Thyroid gland (tissue), 4 donors: ENCODE results near the gene PCDHGB5. TPM values are rescaled to one million over a fixed set of nuclear protein-coding genes. Genes with fewer than 3 reads are reported as not detected.

Source experiments
- DNase-seq, 2 donors: peaks; one replicate each; pipeline ENCODE4 v3.0.0-alpha.2; 2019
- H3K27ac ChIP-seq, 3 donors: fragments of 200-600 bp; sonication (generic); 1 replicate in 2 of 3; 2 replicates in 1 of 3; pipeline ENCODE4 v1.5.1; 2016 to 2019; ENCODE audit warnings: mild to moderate bottlenecking in 1 of 3, moderate library complexity in 1 of 3
- H3K27me3 ChIP-seq: fragments of 200-600 bp; sonication (generic); one replicate; pipeline ENCODE4 v1.5.1; 2019
- H3K36me3 ChIP-seq, 2 donors: fragments of 200-600 bp; sonication (generic); one replicate each; pipeline ENCODE4 v1.5.1; 2016 to 2019
- H3K4me1 ChIP-seq, 2 donors: fragments of 200-600 bp; sonication (generic); one replicate each; pipeline ENCODE4 v1.5.1; 2017 to 2019
- H3K4me3 ChIP-seq, 3 donors: fragments of 200-600 bp; sonication (generic); replicated peaks in 1 of 3; 1 replicate in 2 of 3; 2 replicates in 1 of 3; pipeline ENCODE4 v1.5.1; 2016; ENCODE audit warnings: mild to moderate bottlenecking in 1 of 3
- H3K9me3 ChIP-seq: fragments of 200-600 bp; sonication (generic); one replicate; pipeline ENCODE4 v1.5.1; 2017
- POLR2A ChIP-seq, 2 donors: fragments of 450-650 bp; IDR thresholded peaks; one replicate each; pipeline ENCODE4 v1.6.1; 2017; ENCODE audit warnings: antibody characterized with exemption in 2 of 2, mild to moderate bottlenecking in 2 of 2, moderate library complexity in 1 of 2
- WGBS, 2 donors: methylation state at CpG; one replicate each; pipeline ENCODE4 v1.1.5; 2017; 5-methylcytosine and 5-hydroxymethylcytosine counted together
- intact Hi-C: fragments of 100-400 bp; cut with DNase I; formaldehyde crosslinking; loops from one replicate; pipeline ENCODE4 v1.15.1; 2023
- total RNA-seq, 4 donors: library from RNA; depleted of rRNA; stranded (reverse); fragments of >200 nt; gene quantifications; one replicate each; pipeline ENCODE4 v1.2.3, GENCODE V29; 2016
- TF ChIP-seq, protein P1 (sequence below), 6 experiments: fragments of 200-600 bp in 3 of 6; fragments of 450-650 bp in 3 of 6; sonication (generic) in 3 of 6; IDR thresholded peaks; one replicate each; pipeline ENCODE4 v1.5.1; 2016 to 2019; ENCODE audit warnings: antibody characterized with exemption in 6 of 6, mild to moderate bottlenecking in 2 of 6, inconsistent platforms in 1 of 6, moderate library complexity in 1 of 6

PCDHGB5 gene
- total RNA-seq, 4 donors from 2014 or later, result 17.2 to 22.6 (median 20.2) TPM

DNA sequence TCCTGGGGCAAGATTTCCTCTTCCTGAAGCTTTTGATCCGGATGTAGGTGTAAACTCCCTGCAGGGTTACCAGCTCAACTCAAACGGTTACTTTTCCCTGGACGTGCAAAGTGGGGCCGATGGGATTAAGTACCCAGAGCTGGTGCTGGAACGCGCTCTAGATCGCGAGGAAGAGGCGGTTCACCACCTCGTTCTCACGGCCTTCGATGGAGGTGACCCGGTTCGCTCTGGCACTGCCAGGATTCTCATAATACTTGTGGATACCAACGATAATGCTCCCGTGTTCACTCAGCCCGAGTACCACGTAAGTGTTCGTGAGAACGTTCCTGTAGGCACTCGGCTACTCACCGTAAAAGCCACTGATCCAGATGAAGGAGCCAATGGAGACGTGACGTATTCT is 42.1 kb upstream of the PCDHGB5 start:
- TF ChIP-seq POLR2A (IDR thresholded peaks at IDR 0.05), result no peak
- TF ChIP-seq, protein P1, sequence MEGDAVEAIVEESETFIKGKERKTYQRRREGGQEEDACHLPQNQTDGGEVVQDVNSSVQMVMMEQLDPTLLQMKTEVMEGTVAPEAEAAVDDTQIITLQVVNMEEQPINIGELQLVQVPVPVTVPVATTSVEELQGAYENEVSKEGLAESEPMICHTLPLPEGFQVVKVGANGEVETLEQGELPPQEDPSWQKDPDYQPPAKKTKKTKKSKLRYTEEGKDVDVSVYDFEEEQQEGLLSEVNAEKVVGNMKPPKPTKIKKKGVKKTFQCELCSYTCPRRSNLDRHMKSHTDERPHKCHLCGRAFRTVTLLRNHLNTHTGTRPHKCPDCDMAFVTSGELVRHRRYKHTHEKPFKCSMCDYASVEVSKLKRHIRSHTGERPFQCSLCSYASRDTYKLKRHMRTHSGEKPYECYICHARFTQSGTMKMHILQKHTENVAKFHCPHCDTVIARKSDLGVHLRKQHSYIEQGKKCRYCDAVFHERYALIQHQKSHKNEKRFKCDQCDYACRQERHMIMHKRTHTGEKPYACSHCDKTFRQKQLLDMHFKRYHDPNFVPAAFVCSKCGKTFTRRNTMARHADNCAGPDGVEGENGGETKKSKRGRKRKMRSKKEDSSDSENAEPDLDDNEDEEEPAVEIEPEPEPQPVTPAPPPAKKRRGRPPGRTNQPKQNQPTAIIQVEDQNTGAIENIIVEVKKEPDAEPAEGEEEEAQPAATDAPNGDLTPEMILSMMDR (IDR thresholded peaks at IDR 0.05), result no peak
- WGBS, 2 donors, result 48 to 62% methylated on average over 24 of the region's 24 CpGs
- intact Hi-C loops, result no loop called here
- Histone ChIP-seq H3K27ac (no peak overlapping the region), H3K9me3 (peaks cover 4% of the 10 kb centered on the region), H3K4me3 (no peak overlapping the region), H3K27me3 (no peaks in the 10 kb centered on the region), H3K4me1 (no peaks in the 10 kb centered on the region), H3K36me3 (no peaks in the 10 kb centered on the region)
- DNase-seq, result no peak

DNA sequence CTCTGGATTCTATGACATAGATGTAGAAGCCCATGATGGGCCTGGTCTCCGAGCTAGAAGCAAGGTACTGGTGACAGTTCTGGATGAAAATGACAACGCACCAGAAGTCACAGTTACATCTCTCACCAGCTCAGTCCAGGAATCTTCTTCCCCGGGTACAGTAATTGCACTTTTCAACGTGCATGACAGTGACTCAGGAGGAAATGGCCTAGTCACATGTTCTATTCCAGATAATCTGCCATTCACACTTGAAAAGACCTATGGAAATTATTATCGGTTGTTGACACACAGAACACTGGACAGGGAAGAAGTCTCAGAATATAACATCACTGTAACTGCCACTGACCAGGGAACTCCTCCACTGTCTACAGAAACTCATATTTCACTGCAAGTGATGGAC is 41.6 kb upstream of the PCDHGB5 start:
- DNase-seq, result no peak
- intact Hi-C loops, result no loop called here
- Histone ChIP-seq H3K36me3 (no peaks in the 10 kb centered on the region), H3K27me3 (no peaks in the 10 kb centered on the region), H3K4me3 (no peak overlapping the region), H3K27ac (no peak overlapping the region), H3K4me1 (no peaks in the 10 kb centered on the region), H3K9me3 (peaks cover 4% of the 10 kb centered on the region)
- no peak for TF ChIP-seq POLR2A (IDR thresholded peaks at IDR 0.05)
- TF ChIP-seq, protein P1 (IDR thresholded peaks at IDR 0.05), result no peak
- WGBS, 2 donors, result 75 to 76% methylated on average over 5 of the region's 5 CpGs

DNA sequence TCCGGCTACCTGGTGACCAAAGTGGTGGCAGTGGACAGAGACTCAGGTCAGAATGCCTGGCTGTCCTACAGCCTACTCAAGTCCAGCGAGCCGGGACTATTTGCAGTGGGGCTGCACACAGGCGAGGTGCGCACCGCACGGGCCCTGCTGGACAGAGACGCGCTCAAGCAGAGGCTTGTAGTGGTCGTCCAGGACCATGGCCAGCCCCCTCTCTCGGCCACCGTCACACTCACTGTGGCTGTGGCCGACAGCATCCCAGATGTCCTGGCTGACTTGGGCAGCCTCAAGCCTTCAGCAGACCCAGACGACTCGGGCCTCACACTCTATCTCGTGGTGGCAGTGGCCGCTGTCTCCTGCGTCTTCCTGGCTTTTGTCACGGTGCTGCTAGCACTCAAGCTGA is 40.8 kb upstream of the PCDHGB5 start:
- Histone ChIP-seq H3K4me3 (no peak overlapping the region), H3K36me3 (no peaks in the 10 kb centered on the region), H3K27me3 (no peaks in the 10 kb centered on the region), H3K4me1 (no peaks in the 10 kb centered on the region), H3K27ac (no peak overlapping the region), H3K9me3 (peaks cover 4% of the 10 kb centered on the region)
- WGBS, 2 donors, result 40 to 61% methylated on average over 2 to 15 of the region's 19 CpGs
- TF ChIP-seq, protein P1 (IDR thresholded peaks at IDR 0.05), result no peak
- TF ChIP-seq POLR2A (IDR thresholded peaks at IDR 0.05), result no peak
- DNase-seq, result no peak
- intact Hi-C loops, result no loop called here

DNA sequence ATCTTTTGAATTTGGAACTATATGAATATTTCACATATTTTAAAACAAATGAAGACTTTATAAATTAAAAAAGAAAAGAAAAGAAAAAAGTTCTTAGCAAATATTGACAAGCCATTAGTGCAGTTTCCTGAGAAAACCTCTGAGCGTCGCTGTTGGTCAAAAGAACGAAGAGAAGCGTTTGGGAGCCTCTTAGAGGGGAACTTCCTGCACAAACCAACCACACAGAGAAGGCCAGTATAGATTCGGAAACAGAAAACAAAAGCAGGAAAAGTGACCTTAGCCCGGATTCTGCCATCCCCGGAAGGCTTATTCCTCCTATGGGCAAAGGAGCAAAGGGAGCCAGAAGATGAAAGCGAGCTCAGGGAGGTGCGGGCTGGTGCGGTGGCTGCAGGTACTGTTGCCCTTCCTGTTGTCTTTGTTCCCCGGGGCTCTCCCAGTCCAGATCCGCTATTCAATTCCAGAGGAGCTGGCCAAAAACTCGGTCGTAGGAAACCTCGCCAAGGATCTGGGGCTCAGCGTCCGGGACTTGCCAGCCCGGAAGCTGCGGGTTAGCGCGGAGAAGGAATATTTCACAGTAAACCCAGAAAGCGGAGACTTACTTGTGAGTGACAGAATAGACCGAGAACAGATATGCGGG is 37.8 kb upstream of the PCDHGB5 start, which contains the start of gene PCDHGB2:
Gene PCDHGB2 (plus strand): TSS at position 205 of the 637 bp plus-strand sequence. CDS start 142 bp downstream, at position 347.
- intact Hi-C loops, result no loop called here
- no peak within 1 kb of the TSS for H3K4me3 ChIP-seq
- 14 to 19% methylated on average over 24 of the region's 24 CpGs for WGBS, 2 donors
- H3K36me3 ChIP-seq, result no peaks in the 10 kb centered on the region
- H3K27me3 ChIP-seq, result no peaks in the 10 kb centered on the region
- no peak for DNase-seq
- TF ChIP-seq, protein P1 (IDR thresholded peaks at IDR 0.05), result peak in 2 of 6 experiments; percentile 15 to 20
- no peak for TF ChIP-seq POLR2A (IDR thresholded peaks at IDR 0.05)
- H3K27ac ChIP-seq, result no peak within 1 kb of the TSS
- H3K4me1 ChIP-seq, result no peaks in the 10 kb centered on the region
- peaks cover 8% of the 10 kb centered on the region for H3K9me3 ChIP-seq

DNA sequence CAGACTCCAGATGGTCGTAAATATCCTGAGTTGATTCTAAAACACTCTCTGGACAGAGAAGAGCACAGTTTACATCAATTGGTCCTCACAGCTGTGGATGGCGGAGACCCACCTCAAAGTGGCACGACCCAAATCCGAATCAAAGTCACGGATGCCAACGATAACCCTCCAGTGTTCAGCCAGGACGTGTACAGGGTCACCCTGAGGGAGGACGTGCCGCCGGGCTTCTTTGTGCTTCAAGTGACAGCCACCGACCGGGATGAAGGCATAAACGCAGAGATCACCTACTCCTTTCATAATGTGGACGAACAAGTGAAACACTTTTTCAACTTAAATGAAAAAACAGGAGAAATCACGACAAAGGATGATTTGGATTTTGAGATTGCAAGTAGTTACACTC is 37.1 kb upstream of the PCDHGB5 start:
- Histone ChIP-seq H3K9me3 (peaks cover 8% of the 10 kb centered on the region), H3K4me1 (no peaks in the 10 kb centered on the region), H3K36me3 (no peaks in the 10 kb centered on the region), H3K27me3 (no peaks in the 10 kb centered on the region), H3K4me3 (no peak overlapping the region), H3K27ac (no peak overlapping the region)
- DNase-seq, result no peak
- TF ChIP-seq POLR2A (IDR thresholded peaks at IDR 0.05), result no peak
- TF ChIP-seq, protein P1 (IDR thresholded peaks at IDR 0.05), result no peak
- WGBS, 2 donors, result 33 to 41% methylated on average over 15 of the region's 15 CpGs
- intact Hi-C loops, result no loop called here
